GM18907 (cell line): Measurements from ENCODE around the gene ANKS1A.
"Not testable (repeated sequence)": the region's sequence is repeated elsewhere in the genome, so short reads cannot be mapped to it uniquely, and the experiment has no call there.

ENCODE experiments used
- ATAC-seq: cut with Tn5 transposase; IDR thresholded peaks from one replicate; pipeline ENCODE4 v1.9.1; 2021; ENCODE audit warnings: mild to moderate bottlenecking, moderate library complexity; ENCODE audit not compliant: unreplicated experiment

The ANKS1A gene

GRCh38 chr6:34914358-34914757 is 25.3 kb downstream of the ANKS1A start:
- ATAC-seq = no peak

GRCh38 chr6:34916348-34916967 is 27.4 kb downstream of the ANKS1A start:
- no peak for ATAC-seq

- ATAC-seq = no peak
These were observed 28.7 kb downstream of the ANKS1A start for GRCh38 chr6:34917626-34918285.

- ATAC-seq = no peak
These were observed 30.6 kb downstream of the ANKS1A start for GRCh38 chr6:34919651-34920050.

GRCh38 chr6:34920097-34920496 is 31.0 kb downstream of the ANKS1A start:
- ATAC-seq = no peak

GRCh38 chr6:34922177-34922663 is 33.2 kb downstream of the ANKS1A start:
- no peak for ATAC-seq

GRCh38 chr6:34924831-34925625 is 36.0 kb downstream of the ANKS1A start:
- no peak for ATAC-seq

GRCh38 chr6:34926655-34927054 is 37.6 kb downstream of the ANKS1A start:
- no peak for ATAC-seq

GRCh38 chr6:34928220-34928619 is 39.2 kb downstream of the ANKS1A start:
- ATAC-seq = no peak

GRCh38 chr6:34928695-34929094 is 39.6 kb downstream of the ANKS1A start:
- ATAC-seq = no peak

GRCh38 chr6:34929241-34929978 is 40.4 kb downstream of the ANKS1A start:
- ATAC-seq = no peak

- ATAC-seq = no peak
These were observed 41.2 kb downstream of the ANKS1A start for GRCh38 chr6:34930221-34930620.

GRCh38 chr6:34932202-34932601 is 43.1 kb downstream of the ANKS1A start:
- ATAC-seq = not testable (repeated sequence)

GRCh38 chr6:34934516-34934915 is 45.5 kb downstream of the ANKS1A start:
- no peak for ATAC-seq

- no peak for ATAC-seq
These were observed 49.2 kb downstream of the ANKS1A start for GRCh38 chr6:34938268-34938667.

- ATAC-seq = no peak
These were observed 51.0 kb downstream of the ANKS1A start for GRCh38 chr6:34940030-34940434.

- no peak for ATAC-seq
These were observed 52.4 kb downstream of the ANKS1A start for GRCh38 chr6:34941421-34941820.

GRCh38 chr6:34945317-34945716 is 56.3 kb downstream of the ANKS1A start:
- no peak for ATAC-seq

- no peak for ATAC-seq
These were observed 58.5 kb downstream of the ANKS1A start for GRCh38 chr6:34947561-34947960.

- no peak for ATAC-seq
These were observed 60.6 kb downstream of the ANKS1A start for GRCh38 chr6:34949636-34950035.

GRCh38 chr6:34950849-34951248 is 61.8 kb downstream of the ANKS1A start:
- ATAC-seq = no peak
